ENCODE results near the gene SSUH2. TPM values are rescaled to one million over a fixed set of nuclear protein-coding genes. Genes with fewer than 3 reads are reported as not detected.

Gene SSUH2
- total RNA-seq, 1 experiment from 2014 or later: 0.94 TPM

- CTCF ChIA-PET: interaction anchor here (1.4 kb wide), 1 partner anchor 12 kb away, joined by 3 read pairs; no protein-coding TSS in a partner anchor
- DNase-seq (ENCODE audit: low spot score) (no peak), ATAC-seq (no peak)
- no peaks in the 10 kb centered on the region for H3K27me3 Mint-ChIP-seq (ENCODE audit: low read depth)
- TF ChIP-seq MYBL2 (CRISPR knock-in tag; IDR thresholded peaks at IDR 0.05): no peak
- 0 out of 2 replicates have a peak, but pooled peaks cover 3% of the 10 kb centered on the region for H3K36me3 Mint-ChIP-seq
- H3K4me3 Mint-ChIP-seq: no peak overlapping the region
- H3K9me3 Mint-ChIP-seq: peaks cover 9% of the 10 kb centered on the region
- H3K4me1 Mint-ChIP-seq: peaks cover 8% of the 10 kb centered on the region
- no peak overlapping the region for H3K27ac Mint-ChIP-seq
- POLR2A ChIA-PET: interaction anchor here (0.9 kb wide), 1 partner anchor 109 kb away, joined by 3 read pairs; the partner anchor contains the start of gene LMCD1
Measured at GRCh38 chr3:8610951-8611350, 33.6 kb downstream of the SSUH2 start.

DNA sequence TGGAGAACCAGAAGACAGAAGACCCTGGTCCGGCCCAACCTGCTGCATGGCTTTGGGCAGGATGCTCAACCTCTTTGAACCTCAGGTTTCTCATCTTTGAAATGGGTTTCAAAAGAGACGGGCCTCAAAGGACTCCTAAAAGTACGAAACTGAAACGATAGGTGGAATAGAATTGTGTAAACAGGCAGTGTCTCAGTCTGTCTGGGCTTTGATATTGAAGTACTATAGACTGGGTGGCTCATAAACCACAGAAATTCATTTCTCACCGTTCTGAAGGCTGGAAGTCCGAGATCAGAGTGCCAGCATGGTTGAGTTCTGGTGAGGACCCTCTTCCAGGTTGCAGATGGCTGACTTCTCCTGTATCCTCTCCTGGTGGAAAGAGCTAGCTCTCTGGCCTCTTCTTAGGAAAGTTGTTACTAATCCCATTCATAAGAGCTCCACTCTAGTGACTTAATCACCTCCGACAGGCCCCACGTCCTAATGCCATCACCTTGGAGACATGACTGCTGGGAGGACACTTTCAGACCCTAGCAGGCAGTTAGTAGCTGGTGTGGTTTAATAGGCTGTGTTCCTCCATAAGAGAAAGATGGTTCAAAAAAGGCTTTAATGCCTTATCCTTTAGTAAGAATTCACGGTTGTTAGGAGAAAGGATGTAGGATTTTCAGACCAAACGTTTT lies 35.7 kb downstream of the SSUH2 start:
- ATAC-seq (no peak), DNase-seq (ENCODE audit: low spot score) (no peak)
- Mint-ChIP-seq H3K36me3 (0 out of 2 replicates have a peak, but pooled peaks cover 3% of the 10 kb centered on the region), H3K27ac (no peak overlapping the region), H3K27me3 (ENCODE audit: low read depth) (no peaks in the 10 kb centered on the region), H3K4me1 (peaks cover 14% of the 10 kb centered on the region), H3K9me3 (peaks cover 9% of the 10 kb centered on the region), H3K4me3 (no peak overlapping the region)
- ChIA-PET CTCF (no interaction called here), POLR2A (no interaction called here)
- TF ChIP-seq ZNF396 (CRISPR knock-in tag; IDR thresholded peaks at IDR 0.05; ENCODE audit: borderline replicate concordance): no peak
- TF ChIP-seq, protein P1, sequence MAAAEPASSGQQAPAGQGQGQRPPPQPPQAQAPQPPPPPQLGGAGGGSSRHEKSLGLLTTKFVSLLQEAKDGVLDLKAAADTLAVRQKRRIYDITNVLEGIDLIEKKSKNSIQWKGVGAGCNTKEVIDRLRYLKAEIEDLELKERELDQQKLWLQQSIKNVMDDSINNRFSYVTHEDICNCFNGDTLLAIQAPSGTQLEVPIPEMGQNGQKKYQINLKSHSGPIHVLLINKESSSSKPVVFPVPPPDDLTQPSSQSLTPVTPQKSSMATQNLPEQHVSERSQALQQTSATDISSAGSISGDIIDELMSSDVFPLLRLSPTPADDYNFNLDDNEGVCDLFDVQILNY (CRISPR knock-in tag; IDR thresholded peaks at IDR 0.05): no peak

DNA sequence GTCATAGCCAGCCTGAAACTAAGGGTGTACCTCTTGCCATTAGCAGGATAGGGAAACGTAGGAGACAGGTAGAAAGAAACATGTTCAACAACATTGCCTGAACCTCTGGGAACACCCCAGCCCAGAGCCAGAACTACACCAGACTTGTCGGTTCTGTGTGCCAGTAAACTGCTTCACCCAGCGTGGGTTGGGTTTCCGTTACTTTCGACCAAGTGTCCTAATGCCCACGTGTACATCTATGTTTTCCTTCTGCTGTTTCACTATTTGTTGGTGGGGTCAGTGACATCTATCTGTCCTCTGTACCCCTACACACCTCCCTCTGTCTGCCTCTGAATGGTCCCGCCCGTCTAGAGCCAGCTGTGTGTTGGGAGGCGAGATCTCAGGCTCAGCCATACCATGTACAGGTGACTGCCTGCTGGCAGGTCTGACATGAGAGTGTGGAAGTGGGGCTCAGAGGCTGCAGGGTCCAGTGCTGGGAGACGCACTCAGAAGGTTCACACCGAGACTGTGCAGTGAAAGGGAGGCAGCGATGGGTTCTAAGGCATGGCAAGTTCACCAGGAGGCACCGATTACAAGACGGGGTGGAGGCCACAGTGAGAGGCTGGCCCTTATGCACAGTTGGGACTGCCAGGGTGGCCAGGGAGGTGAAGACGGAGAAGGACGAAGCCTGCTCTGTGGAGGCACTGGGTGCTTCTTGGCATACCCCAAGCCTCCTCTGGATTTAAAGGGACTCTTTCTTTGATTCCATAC lies 36.4 kb downstream of the SSUH2 start:
- ATAC-seq: no peak
- no peaks in the 10 kb centered on the region for H3K27me3 Mint-ChIP-seq (ENCODE audit: low read depth)
- TF ChIP-seq NR2C2 (CRISPR knock-in tag; IDR thresholded peaks at IDR 0.05) (no peak), TEAD4 (CRISPR knock-in tag; IDR thresholded peaks at IDR 0.05) (no peak), FOXK1 (CRISPR knock-in tag; IDR thresholded peaks at IDR 0.05) (no peak), ZNF532 (CRISPR knock-in tag; IDR thresholded peaks at IDR 0.05; ENCODE audit: borderline replicate concordance) (no peak), HMGA2 (CRISPR knock-in tag; IDR thresholded peaks at IDR 0.05) (no peak)
- TF ChIP-seq, protein P2, sequence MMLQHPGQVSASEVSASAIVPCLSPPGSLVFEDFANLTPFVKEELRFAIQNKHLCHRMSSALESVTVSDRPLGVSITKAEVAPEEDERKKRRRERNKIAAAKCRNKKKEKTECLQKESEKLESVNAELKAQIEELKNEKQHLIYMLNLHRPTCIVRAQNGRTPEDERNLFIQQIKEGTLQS (CRISPR knock-in tag; conservative IDR thresholded peaks at IDR 0.05): no peak
- TF ChIP-seq, protein P3, sequence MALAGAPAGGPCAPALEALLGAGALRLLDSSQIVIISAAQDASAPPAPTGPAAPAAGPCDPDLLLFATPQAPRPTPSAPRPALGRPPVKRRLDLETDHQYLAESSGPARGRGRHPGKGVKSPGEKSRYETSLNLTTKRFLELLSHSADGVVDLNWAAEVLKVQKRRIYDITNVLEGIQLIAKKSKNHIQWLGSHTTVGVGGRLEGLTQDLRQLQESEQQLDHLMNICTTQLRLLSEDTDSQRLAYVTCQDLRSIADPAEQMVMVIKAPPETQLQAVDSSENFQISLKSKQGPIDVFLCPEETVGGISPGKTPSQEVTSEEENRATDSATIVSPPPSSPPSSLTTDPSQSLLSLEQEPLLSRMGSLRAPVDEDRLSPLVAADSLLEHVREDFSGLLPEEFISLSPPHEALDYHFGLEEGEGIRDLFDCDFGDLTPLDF (CRISPR knock-in tag; IDR thresholded peaks at IDR 0.05): no peak
- H3K4me3 Mint-ChIP-seq: no peak overlapping the region
- POLR2A ChIA-PET: interaction anchor here (0.5 kb wide), 1 partner anchor 67 kb away, joined by 3 read pairs; no protein-coding TSS in a partner anchor
- peaks cover 14% of the 10 kb centered on the region for H3K4me1 Mint-ChIP-seq
- H3K27ac Mint-ChIP-seq: no peak overlapping the region
- H3K36me3 Mint-ChIP-seq: 0 out of 2 replicates have a peak, but pooled peaks cover 3% of the 10 kb centered on the region
- DNase-seq (ENCODE audit: low spot score): no peak
- CTCF ChIA-PET: interaction anchor here (1.1 to 1.5 kb wide), 4 partner anchors 14 to 157 kb away, joined by 4 to 6 read pairs (median 6); partner anchors contain the start of gene LMCD1
- H3K9me3 Mint-ChIP-seq: peaks cover 6% of the 10 kb centered on the region
